ENCODE results near the gene USP47.

Gene USP47

DNA sequence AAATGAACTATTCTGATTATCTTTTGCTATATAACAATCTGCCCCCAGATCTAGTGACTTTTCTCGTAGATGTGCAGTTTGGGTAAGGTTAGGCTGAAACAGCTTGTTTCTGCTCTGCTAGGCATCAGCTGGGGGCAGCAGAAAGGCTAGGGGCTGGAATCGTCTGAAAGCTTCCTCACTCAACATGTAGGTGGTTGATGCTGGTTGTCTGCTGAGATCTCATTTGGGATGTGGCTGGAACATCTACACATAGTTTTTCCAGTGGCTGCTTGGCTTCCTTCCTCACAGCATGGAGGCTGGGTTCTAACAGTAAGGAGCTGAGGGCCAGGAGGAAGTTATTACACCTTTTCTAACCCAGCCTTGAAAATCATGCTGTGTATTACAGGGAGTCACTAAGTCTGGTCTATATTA, 30.2 kb downstream of the USP47 start:
- TF ChIP-seq ZFX (IDR thresholded peaks at IDR 0.05) = no peak
- TF ChIP-seq CTCF (conservative IDR thresholded peaks at IDR 0.05) = no peak

DNA sequence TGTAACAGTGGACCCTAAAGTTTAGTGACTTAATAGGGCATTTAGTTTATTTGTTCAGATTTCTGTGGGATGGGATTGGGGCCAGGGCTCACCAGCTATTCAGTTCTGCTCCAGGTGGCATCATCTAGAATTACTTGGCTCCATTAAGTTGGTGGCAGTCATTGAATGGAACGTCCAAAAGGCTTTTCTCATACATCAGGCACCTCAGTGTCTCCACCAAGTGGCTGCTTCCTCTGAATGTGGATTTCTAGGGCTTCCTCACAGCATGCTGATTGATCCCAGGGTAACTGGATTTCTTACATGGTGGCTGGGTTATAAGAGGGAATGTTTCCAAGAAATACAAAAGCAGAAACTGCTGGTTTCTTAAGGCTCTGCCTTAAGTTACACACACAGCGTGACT, 34.7 kb downstream of the USP47 start:
- TF ChIP-seq CTCF (conservative IDR thresholded peaks at IDR 0.05) = peak; percentile 38
- TF ChIP-seq ZFX (IDR thresholded peaks at IDR 0.05) = no peak
- H3K27ac ChIP-seq = no peak overlapping the region

More for the DNA sequence above, 30.2 kb downstream of the USP47 start:
- no peak overlapping the region for H3K27ac ChIP-seq

DNA sequence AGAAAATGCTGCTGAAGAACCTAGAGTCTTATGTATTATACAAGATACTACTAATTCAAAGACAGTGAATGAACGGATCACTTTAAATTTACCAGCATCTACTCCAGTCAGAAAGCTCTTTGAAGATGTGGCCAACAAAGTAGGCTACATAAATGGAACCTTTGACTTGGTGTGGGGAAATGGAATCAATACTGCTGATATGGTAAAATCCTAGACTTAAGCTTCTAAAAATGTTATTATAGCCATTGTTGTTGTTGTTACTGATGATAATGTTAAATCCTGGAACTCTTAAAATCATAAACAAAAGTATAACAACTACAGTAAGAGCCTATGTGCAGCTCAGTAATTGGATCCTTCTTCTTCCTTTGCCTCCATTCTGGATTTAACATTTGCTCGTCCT, 38.4 kb downstream of the USP47 start:
- TF ChIP-seq ZFX (IDR thresholded peaks at IDR 0.05) (no peak), CTCF (conservative IDR thresholded peaks at IDR 0.05) (no peak)

GRCh38 chr11:11882539-11882938, 40.8 kb downstream of the USP47 start:
- no peak overlapping the region for H3K27ac ChIP-seq
- TF ChIP-seq CTCF (conservative IDR thresholded peaks at IDR 0.05) (no peak), ZFX (IDR thresholded peaks at IDR 0.05) (no peak)

More for the DNA sequence above, 38.4 kb downstream of the USP47 start:
- H3K27ac ChIP-seq = no peak overlapping the region

GRCh38 chr11:11884351-11884750, 42.6 kb downstream of the USP47 start:
- TF ChIP-seq CTCF (conservative IDR thresholded peaks at IDR 0.05) (no peak), ZFX (IDR thresholded peaks at IDR 0.05) (no peak)
- H3K27ac ChIP-seq = no peak overlapping the region

DNA sequence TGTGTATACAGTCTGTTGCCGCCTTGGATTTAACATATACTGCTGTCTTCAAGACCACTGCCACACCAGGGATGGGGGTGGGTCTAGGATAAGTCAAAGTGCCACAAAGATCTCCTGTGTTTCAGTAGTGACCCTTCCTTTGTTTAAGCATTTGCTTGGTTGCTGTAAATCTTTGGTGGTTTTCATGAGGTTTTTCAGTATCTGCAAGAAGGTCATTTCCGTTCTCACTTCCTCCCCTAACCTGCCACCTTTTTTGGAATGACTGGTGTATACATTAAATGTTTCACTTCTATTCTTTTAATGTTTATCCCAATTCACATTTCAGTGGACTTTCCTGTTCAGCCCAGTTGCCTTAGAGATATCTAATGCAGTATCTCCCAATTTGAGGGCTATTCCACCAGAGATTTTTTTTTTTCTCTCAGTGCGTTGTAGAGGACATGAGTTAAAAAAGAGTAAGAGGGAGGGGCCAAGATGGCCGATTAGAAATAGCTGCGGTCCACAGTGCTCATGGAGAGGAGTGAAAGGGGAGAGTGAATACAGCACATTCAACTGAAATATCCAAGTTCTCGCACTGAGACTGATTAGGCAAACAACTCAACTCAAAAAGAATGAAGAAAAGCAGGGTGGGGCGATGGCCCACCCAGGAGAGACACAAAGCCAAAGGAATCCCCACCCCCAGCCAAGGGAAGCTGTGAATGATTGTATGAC, 43.2 kb downstream of the USP47 start:
- TF ChIP-seq ZFX (IDR thresholded peaks at IDR 0.05) (no peak), CTCF (conservative IDR thresholded peaks at IDR 0.05) (no peak)
- no peak overlapping the region for H3K27ac ChIP-seq

- no peak overlapping the region for H3K27ac ChIP-seq
- TF ChIP-seq CTCF (conservative IDR thresholded peaks at IDR 0.05) (no peak), ZFX (IDR thresholded peaks at IDR 0.05) (no peak)
Observed at GRCh38 chr11:11894486-11894885, 52.7 kb downstream of the USP47 start.
